Ovary (tissue), 3 donors: Measurements from ENCODE around the gene PHOX2B.

Source experiments
- POLR2A ChIP-seq: fragments of 450-650 bp; IDR thresholded peaks from one replicate; pipeline ENCODE4 v1.6.1; 2017; ENCODE audit warnings: antibody characterized with exemption, mild to moderate bottlenecking, moderate library complexity
- TF ChIP-seq, protein P1 (sequence below), 3 donors: fragments of 450-650 bp in 2 of 3; fragments of 200-600 bp in 1 of 3; IDR thresholded peaks; one replicate each; pipeline versions ENCODE4 v1.5.1 to v1.8.0; 2016 to 2022; ENCODE audit warnings: antibody characterized with exemption in 3 of 3, mild to moderate bottlenecking in 1 of 3
- donor health status: DM: no; HTN: no; CAD: no.

DNA sequence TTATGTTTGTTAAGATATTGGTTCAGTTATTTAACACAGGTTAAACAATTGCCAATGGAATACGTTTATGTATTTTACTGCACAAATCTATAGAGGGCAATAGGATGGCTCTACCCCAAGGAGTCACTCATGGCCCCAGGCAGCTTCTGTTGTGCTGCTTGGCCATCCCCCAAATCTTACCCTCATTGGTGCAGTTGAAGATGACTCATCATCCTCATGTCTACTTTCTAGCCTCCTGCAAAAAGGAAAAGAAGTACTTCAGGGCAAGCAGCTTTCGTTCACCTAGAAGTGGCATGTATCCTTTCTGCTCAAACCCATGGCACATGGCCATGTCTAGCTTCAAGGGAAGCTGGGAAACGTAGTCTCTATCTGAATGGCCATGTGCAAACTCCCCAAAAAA lies 14.2 kb downstream of the PHOX2B start:
- TF ChIP-seq, protein P1, sequence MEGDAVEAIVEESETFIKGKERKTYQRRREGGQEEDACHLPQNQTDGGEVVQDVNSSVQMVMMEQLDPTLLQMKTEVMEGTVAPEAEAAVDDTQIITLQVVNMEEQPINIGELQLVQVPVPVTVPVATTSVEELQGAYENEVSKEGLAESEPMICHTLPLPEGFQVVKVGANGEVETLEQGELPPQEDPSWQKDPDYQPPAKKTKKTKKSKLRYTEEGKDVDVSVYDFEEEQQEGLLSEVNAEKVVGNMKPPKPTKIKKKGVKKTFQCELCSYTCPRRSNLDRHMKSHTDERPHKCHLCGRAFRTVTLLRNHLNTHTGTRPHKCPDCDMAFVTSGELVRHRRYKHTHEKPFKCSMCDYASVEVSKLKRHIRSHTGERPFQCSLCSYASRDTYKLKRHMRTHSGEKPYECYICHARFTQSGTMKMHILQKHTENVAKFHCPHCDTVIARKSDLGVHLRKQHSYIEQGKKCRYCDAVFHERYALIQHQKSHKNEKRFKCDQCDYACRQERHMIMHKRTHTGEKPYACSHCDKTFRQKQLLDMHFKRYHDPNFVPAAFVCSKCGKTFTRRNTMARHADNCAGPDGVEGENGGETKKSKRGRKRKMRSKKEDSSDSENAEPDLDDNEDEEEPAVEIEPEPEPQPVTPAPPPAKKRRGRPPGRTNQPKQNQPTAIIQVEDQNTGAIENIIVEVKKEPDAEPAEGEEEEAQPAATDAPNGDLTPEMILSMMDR (IDR thresholded peaks at IDR 0.05): no peak
- TF ChIP-seq POLR2A: no peak
